PC-3 (cell line): ENCODE results near the gene KCNIP4.

Experiments used
- EZH2 ChIP-seq: fragments of 300-600 bp; sonication (generic); IDR thresholded peaks from one replicate; pipeline ENCODE4 v1.6.1; 2017; ENCODE audit warnings: antibody characterized with exemption, mild to moderate bottlenecking, low read length; ENCODE audit not compliant: unreplicated experiment
- EZH2phosphoT487 ChIP-seq: fragments of 300-600 bp; sonication (generic); IDR thresholded peaks from 2 replicates; pipeline ENCODE4 v1.6.1; 2018; ENCODE audit warnings: mild to moderate bottlenecking, antibody characterized with exemption, low read length, borderline replicate concordance
- TF ChIP-seq, protein P1 (sequence below): fragments of 300-600 bp; sonication (generic); conservative IDR thresholded peaks from 2 replicates; pipeline ENCODE4 v1.5.1; 2017; ENCODE audit warnings: antibody characterized with exemption, low read depth, mild to moderate bottlenecking, low read length

DNA sequence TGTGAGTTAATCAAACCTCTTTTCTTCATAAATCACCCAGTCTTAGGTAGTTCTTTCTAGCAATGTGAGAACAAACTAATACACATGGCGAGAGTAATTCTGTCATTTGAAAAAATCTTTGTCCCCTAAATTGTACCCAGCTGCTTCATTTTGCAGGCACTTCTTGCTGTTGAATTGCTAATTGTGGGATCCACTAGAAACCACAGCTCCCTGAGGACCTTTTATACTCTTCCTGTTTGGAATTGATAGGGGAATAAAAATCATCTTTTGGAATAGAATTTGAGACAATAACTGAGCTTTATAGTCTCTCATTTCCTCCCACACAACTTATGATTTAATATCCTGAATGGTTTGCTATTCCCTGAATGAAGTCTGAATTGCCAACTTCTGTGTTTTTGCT, 1078.1 kb downstream of the KCNIP4 start:
- TF ChIP-seq, protein P1, sequence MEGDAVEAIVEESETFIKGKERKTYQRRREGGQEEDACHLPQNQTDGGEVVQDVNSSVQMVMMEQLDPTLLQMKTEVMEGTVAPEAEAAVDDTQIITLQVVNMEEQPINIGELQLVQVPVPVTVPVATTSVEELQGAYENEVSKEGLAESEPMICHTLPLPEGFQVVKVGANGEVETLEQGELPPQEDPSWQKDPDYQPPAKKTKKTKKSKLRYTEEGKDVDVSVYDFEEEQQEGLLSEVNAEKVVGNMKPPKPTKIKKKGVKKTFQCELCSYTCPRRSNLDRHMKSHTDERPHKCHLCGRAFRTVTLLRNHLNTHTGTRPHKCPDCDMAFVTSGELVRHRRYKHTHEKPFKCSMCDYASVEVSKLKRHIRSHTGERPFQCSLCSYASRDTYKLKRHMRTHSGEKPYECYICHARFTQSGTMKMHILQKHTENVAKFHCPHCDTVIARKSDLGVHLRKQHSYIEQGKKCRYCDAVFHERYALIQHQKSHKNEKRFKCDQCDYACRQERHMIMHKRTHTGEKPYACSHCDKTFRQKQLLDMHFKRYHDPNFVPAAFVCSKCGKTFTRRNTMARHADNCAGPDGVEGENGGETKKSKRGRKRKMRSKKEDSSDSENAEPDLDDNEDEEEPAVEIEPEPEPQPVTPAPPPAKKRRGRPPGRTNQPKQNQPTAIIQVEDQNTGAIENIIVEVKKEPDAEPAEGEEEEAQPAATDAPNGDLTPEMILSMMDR = no peak
- TF ChIP-seq EZH2 = no peak
- TF ChIP-seq EZH2phosphoT487 = no peak
